ENCODE data around the gene KRI1. TPM values are rescaled to one million over a fixed set of nuclear protein-coding genes. Genes with fewer than 3 reads are reported as not detected.
"Not testable (repeated sequence)": the region's sequence is repeated elsewhere in the genome, so short reads cannot be mapped to it uniquely, and the experiment has no call there.

KRI1 gene
- total RNA-seq, 1 donor from 2014 or later = 21.6 TPM

DNA sequence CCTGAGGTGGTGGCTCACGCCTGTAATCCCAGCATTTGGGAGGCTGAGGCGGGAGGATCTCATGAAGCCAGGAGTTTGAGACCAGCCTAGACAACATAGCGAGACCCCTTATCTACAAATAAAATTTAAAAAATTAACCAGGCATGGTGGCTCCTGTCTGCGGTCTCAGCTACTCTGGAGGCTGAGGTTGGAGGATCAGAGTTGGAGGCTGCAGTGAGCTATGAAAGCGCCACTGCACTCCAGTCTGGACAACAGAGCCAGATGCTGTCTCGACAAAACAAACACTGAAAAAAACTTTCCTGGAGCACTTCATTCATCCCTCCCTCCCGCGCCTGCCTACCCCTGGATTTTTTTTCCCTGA is 22.8 kb downstream of the KRI1 start:
- Histone ChIP-seq H3K4me1 (peaks cover 27% of the 10 kb centered on the region), H3K9me3 (no peaks in the 10 kb centered on the region), H3K36me3 (peaks cover 0 to 16% of the 10 kb centered on the region in 2 donors), H3K27me3 (no peaks in the 10 kb centered on the region), H3K4me3 (peak overlapping the region; percentile 88 to 93), H3K27ac (peak overlapping the region; percentile 94)
- no peak for TF ChIP-seq POLR2AphosphoS5 (IDR thresholded peaks at IDR 0.05; ENCODE audit: insufficient read depth in 1 of 2, low read depth in 1 of 2)
- TF ChIP-seq, protein P1, sequence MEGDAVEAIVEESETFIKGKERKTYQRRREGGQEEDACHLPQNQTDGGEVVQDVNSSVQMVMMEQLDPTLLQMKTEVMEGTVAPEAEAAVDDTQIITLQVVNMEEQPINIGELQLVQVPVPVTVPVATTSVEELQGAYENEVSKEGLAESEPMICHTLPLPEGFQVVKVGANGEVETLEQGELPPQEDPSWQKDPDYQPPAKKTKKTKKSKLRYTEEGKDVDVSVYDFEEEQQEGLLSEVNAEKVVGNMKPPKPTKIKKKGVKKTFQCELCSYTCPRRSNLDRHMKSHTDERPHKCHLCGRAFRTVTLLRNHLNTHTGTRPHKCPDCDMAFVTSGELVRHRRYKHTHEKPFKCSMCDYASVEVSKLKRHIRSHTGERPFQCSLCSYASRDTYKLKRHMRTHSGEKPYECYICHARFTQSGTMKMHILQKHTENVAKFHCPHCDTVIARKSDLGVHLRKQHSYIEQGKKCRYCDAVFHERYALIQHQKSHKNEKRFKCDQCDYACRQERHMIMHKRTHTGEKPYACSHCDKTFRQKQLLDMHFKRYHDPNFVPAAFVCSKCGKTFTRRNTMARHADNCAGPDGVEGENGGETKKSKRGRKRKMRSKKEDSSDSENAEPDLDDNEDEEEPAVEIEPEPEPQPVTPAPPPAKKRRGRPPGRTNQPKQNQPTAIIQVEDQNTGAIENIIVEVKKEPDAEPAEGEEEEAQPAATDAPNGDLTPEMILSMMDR (IDR thresholded peaks at IDR 0.05) = no peak
- no peak for TF ChIP-seq POLR2A (IDR thresholded peaks at IDR 0.05)
- DNase-seq (ENCODE audit: extremely low spot score in 2 of 2) = no peak
- intact Hi-C loops (cut with DNase I) = no loop called here

DNA sequence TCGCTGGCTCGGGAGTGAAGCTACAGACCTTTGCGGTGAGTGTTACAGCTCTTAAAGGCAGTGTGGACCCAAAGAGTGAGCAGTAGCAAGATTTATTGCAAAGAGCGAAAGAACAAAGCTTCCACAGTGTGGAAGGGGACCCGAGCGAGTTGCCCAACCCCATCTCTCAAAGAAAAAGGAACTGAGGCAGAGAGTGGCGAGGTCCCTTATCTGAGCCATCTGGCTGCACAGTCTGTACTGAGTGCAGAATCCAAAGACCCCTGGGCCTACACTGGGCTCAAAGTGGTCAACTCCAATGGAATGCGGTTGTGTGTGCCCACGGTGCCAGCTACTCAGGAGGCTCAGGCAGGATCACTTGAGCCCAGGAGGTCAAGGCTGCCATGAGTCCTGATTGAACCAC is 26.8 kb downstream of the KRI1 start:
- not testable (repeated sequence) for H3K27me3 ChIP-seq

DNA sequence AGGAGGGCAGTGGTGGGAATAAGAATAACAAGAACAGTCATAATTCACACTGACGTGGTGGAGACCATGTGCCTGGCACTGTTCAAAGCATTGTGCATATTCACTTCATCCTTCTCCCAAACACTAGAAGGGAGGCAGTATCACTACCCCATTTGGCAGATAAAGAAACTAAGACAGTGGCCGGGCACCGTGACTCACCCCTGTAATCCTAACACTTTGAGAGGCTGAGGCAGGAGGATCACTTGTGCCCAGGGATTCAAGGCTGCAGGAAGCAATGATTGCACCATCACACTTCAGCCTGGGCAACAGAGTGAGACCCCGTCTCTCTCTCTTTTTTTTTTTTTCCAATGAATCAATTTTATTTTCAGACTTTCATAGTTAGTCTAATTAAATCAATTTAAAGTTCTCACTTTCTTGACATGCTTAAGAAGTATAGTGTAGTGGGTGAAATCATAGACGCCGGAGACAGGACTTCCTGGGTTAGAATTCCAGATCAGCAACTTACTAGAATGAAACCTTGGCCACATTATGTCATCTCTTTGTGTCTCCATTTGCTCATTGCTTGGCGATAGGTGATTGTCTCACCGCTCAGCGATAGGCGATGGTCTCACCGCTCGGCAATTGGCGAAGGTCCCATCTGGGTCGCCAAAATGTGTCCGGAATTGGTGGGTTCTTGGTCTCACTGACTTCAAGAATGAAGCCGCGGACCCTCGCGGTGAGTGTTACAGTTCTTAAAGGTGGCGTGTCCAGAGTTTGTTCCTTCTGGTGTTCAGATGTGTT is 27.4 kb downstream of the KRI1 start:
- H3K36me3 ChIP-seq = no peaks in the 10 kb centered on the region
- no peaks in the 10 kb centered on the region for H3K9me3 ChIP-seq
- H3K4me3 ChIP-seq = no peak overlapping the region
- no peak for DNase-seq (ENCODE audit: extremely low spot score in 2 of 2)
- TF ChIP-seq, protein P1 (IDR thresholded peaks at IDR 0.05) = no peak
- no peak for TF ChIP-seq POLR2A (IDR thresholded peaks at IDR 0.05)
- no peak for TF ChIP-seq POLR2AphosphoS5 (IDR thresholded peaks at IDR 0.05; ENCODE audit: insufficient read depth in 1 of 2, low read depth in 1 of 2)
- no peaks in the 10 kb centered on the region for H3K27me3 ChIP-seq
- H3K27ac ChIP-seq = no peak overlapping the region
- intact Hi-C loops (cut with DNase I) = no loop called here
- H3K4me1 ChIP-seq = peaks cover 10% of the 10 kb centered on the region

More for the DNA sequence above, 26.8 kb downstream of the KRI1 start:
- H3K36me3 ChIP-seq; H3K27ac ChIP-seq; intact Hi-C loops (cut with DNase I); DNase-seq (ENCODE audit: extremely low spot score in 2 of 2); H3K9me3 ChIP-seq; H3K4me1 ChIP-seq; H3K4me3 ChIP-seq: not testable (repeated sequence)

DNA sequence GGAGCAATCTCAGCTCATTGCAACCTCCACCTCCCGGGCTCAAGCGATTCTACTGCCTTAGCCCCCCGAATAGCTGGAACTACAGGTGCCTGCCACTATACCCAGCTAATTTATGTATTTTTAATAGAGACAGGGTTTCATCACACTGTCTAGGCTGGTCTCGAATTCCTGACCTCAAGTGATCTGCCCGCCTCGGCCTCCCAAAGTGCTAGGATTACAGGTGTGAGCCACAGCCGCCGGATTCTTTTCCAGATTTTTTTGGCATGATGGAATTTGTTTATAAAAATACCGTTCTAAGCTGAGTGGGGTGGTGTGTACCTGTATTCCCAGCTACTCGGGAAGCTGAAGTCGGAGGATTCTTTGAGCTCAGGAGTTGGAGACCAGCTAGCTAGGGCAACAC is 28.1 kb downstream of the KRI1 start:
- intact Hi-C loops (cut with DNase I) = no loop called here
- TF ChIP-seq POLR2AphosphoS5 (IDR thresholded peaks at IDR 0.05; ENCODE audit: insufficient read depth in 1 of 2, low read depth in 1 of 2) (no peak), POLR2A (IDR thresholded peaks at IDR 0.05) (no peak)
- TF ChIP-seq, protein P1 (IDR thresholded peaks at IDR 0.05) = no peak
- no peaks in the 10 kb centered on the region for H3K36me3 ChIP-seq

DNA sequence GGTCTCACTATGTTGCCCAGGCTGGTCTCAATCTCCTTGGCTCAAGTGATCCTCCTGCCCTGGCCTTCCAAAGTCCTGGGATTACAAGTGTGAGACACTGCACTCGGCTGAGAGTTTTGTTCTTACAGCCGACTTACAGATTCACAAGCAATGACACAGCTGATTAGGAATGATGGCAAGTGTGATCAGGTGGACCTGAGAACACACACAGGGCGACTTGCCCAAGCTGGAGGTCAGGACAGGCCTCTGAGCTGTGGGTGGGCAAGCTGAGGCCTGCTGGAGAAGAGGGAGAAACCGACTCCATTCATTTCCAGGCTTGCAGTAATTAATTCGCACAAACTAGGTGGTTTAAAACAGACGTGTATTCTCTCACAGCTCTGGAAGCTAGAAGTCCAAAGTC is 30.2 kb downstream of the KRI1 start:
- peaks cover 5% of the 10 kb centered on the region for H3K4me1 ChIP-seq
- TF ChIP-seq POLR2A (IDR thresholded peaks at IDR 0.05) (no peak), POLR2AphosphoS5 (IDR thresholded peaks at IDR 0.05; ENCODE audit: insufficient read depth in 1 of 2, low read depth in 1 of 2) (peak in 1 of 2 donors; percentile 52)
- TF ChIP-seq, protein P1 (IDR thresholded peaks at IDR 0.05) = no peak
- intact Hi-C loops (cut with DNase I) = no loop called here
- no peak for DNase-seq (ENCODE audit: extremely low spot score in 2 of 2)
- no peaks in the 10 kb centered on the region for H3K27me3 ChIP-seq
- no peaks in the 10 kb centered on the region for H3K9me3 ChIP-seq
- no peak overlapping the region for H3K4me3 ChIP-seq
- no peak overlapping the region for H3K27ac ChIP-seq
- H3K36me3 ChIP-seq = no peaks in the 10 kb centered on the region

More for the DNA sequence above, 28.1 kb downstream of the KRI1 start:
- peaks cover 5% of the 10 kb centered on the region for H3K4me1 ChIP-seq
- no peak overlapping the region for H3K27ac ChIP-seq
- DNase-seq (ENCODE audit: extremely low spot score in 2 of 2) = no peak
- H3K27me3 ChIP-seq = no peaks in the 10 kb centered on the region
- H3K4me3 ChIP-seq = no peak overlapping the region
- H3K9me3 ChIP-seq = no peaks in the 10 kb centered on the region
